LNCaP clone FGC (cell line): Measurements from ENCODE around the gene TMEM156.

Experiments used
- DNase-seq: peaks from one replicate; pipeline ENCODE4 v3.0.0-alpha.2; 2011; ENCODE audit warnings: low read depth
- H3K4me3 ChIP-seq: 2 replicates; pipeline ENCODE4 v1.5.1; 2011; ENCODE audit warnings: mild to moderate bottlenecking, low read depth, low read length, control low read depth
- CTCF ChIP-seq: IDR thresholded peaks from 2 replicates; pipeline ENCODE4 v1.5.1; 2012; ENCODE audit warnings: mild to moderate bottlenecking; ENCODE audit not compliant: control insufficient read depth, insufficient read depth; ENCODE audit errors: extremely low read depth

TMEM156 gene

GRCh38 chr4:38983787-38984598 is 48.2 kb downstream of the TMEM156 start:
- no peak for DNase-seq
- no peak overlapping the region for H3K4me3 ChIP-seq
- no peak for TF ChIP-seq CTCF

- no peak for TF ChIP-seq CTCF
- H3K4me3 ChIP-seq: no peak overlapping the region
- DNase-seq: no peak
Measured at GRCh38 chr4:38983291-38983690, 48.9 kb downstream of the TMEM156 start.

GRCh38 chr4:38982361-38983095 is 49.7 kb downstream of the TMEM156 start:
- TF ChIP-seq CTCF: no peak
- H3K4me3 ChIP-seq: no peak overlapping the region
- DNase-seq: no peak

- no peak for DNase-seq
- TF ChIP-seq CTCF: no peak
- no peak overlapping the region for H3K4me3 ChIP-seq
Measured at GRCh38 chr4:38980903-38981676, 51.1 kb downstream of the TMEM156 start.

GRCh38 chr4:38979511-38980230 is 52.5 kb downstream of the TMEM156 start:
- no peak overlapping the region for H3K4me3 ChIP-seq
- TF ChIP-seq CTCF: no peak
- DNase-seq: no peak

GRCh38 chr4:38979081-38979480 is 53.1 kb downstream of the TMEM156 start:
- H3K4me3 ChIP-seq: no peak overlapping the region
- DNase-seq: no peak
- no peak for TF ChIP-seq CTCF
